Measurements from ENCODE around the gene FMNL2. TPM values are rescaled to one million over a fixed set of nuclear protein-coding genes. Genes with fewer than 3 reads are reported as not detected.
A peak's percentile ranks its signal among the peaks of the same experiment; 100 is the strongest.

Gene FMNL2
- total and polyA plus RNA-seq, 4 donors = 18.8 to 81.4 (median 38.4) TPM

- no peak for TF ChIP-seq CTCF (IDR thresholded peaks at IDR 0.05; ENCODE audit: control extremely low read depth, extremely low read depth)
- Histone ChIP-seq H3K4me3 (no peak overlapping the region), H3K9me3 (ENCODE audit: control insufficient read depth in 4 of 4, insufficient read depth in 3 of 4, low read length in 3 of 4) (no peaks in the 10 kb centered on the region), H3K9ac (ENCODE audit: insufficient read depth in 1 of 2, low read length in 2 of 2) (no peak overlapping the region), H3K27ac (ENCODE audit: low read depth in 1 of 2, low read length in 1 of 2) (no peak overlapping the region), H3K4me1 (ENCODE audit: control insufficient read depth in 5 of 5, insufficient read depth in 5 of 5, low read length in 5 of 5) (peaks cover 0 to 61% (median 10%) of the 10 kb centered on the region in 5 donors), H3K36me3 (ENCODE audit: control insufficient read depth in 4 of 4, insufficient read depth in 4 of 4, low read length in 4 of 4) (peaks cover 8 to 22% (median 17%) of the 10 kb centered on the region in 4 donors), H3K27me3 (ENCODE audit: control insufficient read depth in 3 of 3, insufficient read depth in 3 of 3, low read length in 2 of 3) (no peaks in the 10 kb centered on the region)
- ATAC-seq (ENCODE audit: insufficient read depth, low FRiP score) = no peak
- 91 to 94% methylated on average over 9 of the region's 9 CpGs for WGBS, 2 donors
- no peak for DNase-seq
These were observed 286.0 kb downstream of the FMNL2 start for GRCh38 chr2:152620985-152621384.

GRCh38 chr2:152622219-152622618, 287.2 kb downstream of the FMNL2 start:
- peaks cover 8 to 21% (median 13%) of the 10 kb centered on the region in 4 donors for H3K36me3 ChIP-seq (ENCODE audit: control insufficient read depth in 4 of 4, insufficient read depth in 4 of 4, low read length in 4 of 4)

GRCh38 chr2:152623076-152623740, 288.2 kb downstream of the FMNL2 start:
- WGBS, 2 donors = 83% methylated on average over 13 of the region's 13 CpGs
- H3K4me3 ChIP-seq = no peak overlapping the region
- H3K9ac ChIP-seq (ENCODE audit: insufficient read depth in 1 of 2, low read length in 2 of 2) = no peak overlapping the region
- no peaks in the 10 kb centered on the region for H3K27me3 ChIP-seq (ENCODE audit: control insufficient read depth in 3 of 3, insufficient read depth in 3 of 3, low read length in 2 of 3)
- peaks cover 0 to 51% (median 10%) of the 10 kb centered on the region in 5 donors for H3K4me1 ChIP-seq (ENCODE audit: control insufficient read depth in 5 of 5, insufficient read depth in 5 of 5, low read length in 5 of 5)
- peaks cover 11 to 21% (median 13%) of the 10 kb centered on the region in 4 donors for H3K36me3 ChIP-seq (ENCODE audit: control insufficient read depth in 4 of 4, insufficient read depth in 4 of 4, low read length in 4 of 4)
- ATAC-seq (ENCODE audit: insufficient read depth, low FRiP score) (no peak), DNase-seq (no peak)
- H3K27ac ChIP-seq (ENCODE audit: low read depth in 1 of 2, low read length in 1 of 2) = no peak overlapping the region
- H3K9me3 ChIP-seq (ENCODE audit: control insufficient read depth in 4 of 4, insufficient read depth in 3 of 4, low read length in 3 of 4) = no peaks in the 10 kb centered on the region
- no peak for TF ChIP-seq CTCF (IDR thresholded peaks at IDR 0.05; ENCODE audit: control extremely low read depth, extremely low read depth)

More at GRCh38 chr2:152622219-152622618, 287.2 kb downstream of the FMNL2 start:
- DNase-seq = peak; percentile 37 to 85 (median 73)
- Histone ChIP-seq H3K4me3 (no peak overlapping the region), H3K9me3 (ENCODE audit: control insufficient read depth in 4 of 4, insufficient read depth in 3 of 4, low read length in 3 of 4) (no peaks in the 10 kb centered on the region), H3K4me1 (ENCODE audit: control insufficient read depth in 5 of 5, insufficient read depth in 5 of 5, low read length in 5 of 5) (peaks cover 0 to 61% (median 10%) of the 10 kb centered on the region in 5 donors), H3K9ac (ENCODE audit: insufficient read depth in 1 of 2, low read length in 2 of 2) (no peak overlapping the region), H3K27me3 (ENCODE audit: control insufficient read depth in 3 of 3, insufficient read depth in 3 of 3, low read length in 2 of 3) (no peaks in the 10 kb centered on the region), H3K27ac (ENCODE audit: low read depth in 1 of 2, low read length in 1 of 2) (no peak overlapping the region)
- no peak for TF ChIP-seq CTCF (IDR thresholded peaks at IDR 0.05; ENCODE audit: control extremely low read depth, extremely low read depth)
- WGBS, 2 donors = 87 to 91% methylated on average over 3 of the region's 3 CpGs
- no peak for ATAC-seq (ENCODE audit: insufficient read depth, low FRiP score)
